OCI-LY1 (cell line): ENCODE measurements around the gene ADORA2A.

Source experiments
- H2AFZ ChIP-seq: fragments of 200-600 bp; sonication (generic), shearing (Covaris generic); 2 replicates; pipeline ENCODE4 v1.6.0; 2014; ENCODE audit warnings: antibody characterized with exemption, mild to moderate bottlenecking, low read length
- H3F3A ChIP-seq: fragments of 200-600 bp; sonication (generic), shearing (Covaris generic); 2 replicates; pipeline ENCODE4 v1.6.0; 2014; ENCODE audit warnings: mild to moderate bottlenecking, antibody characterized with exemption, low read length, moderate library complexity; ENCODE audit not compliant: insufficient read depth
- H3K27ac ChIP-seq: fragments of 200-600 bp; sonication (generic); 2 replicates; pipeline ENCODE4 v1.5.1; 2014; ENCODE audit warnings: low read length, mixed run types, mild to moderate bottlenecking, low read depth; ENCODE audit not compliant: poor library complexity, severe bottlenecking
- H3K27me3 ChIP-seq: fragments of 200-600 bp; sonication (generic); 2 replicates; pipeline ENCODE4 v1.6.0; 2014; ENCODE audit warnings: antibody characterized with exemption, mild to moderate bottlenecking, low read length, moderate library complexity; ENCODE audit not compliant: insufficient read depth
- H3K36me3 ChIP-seq: fragments of 200-600 bp; sonication (generic); 2 replicates; pipeline ENCODE4 v1.6.1; 2014; ENCODE audit warnings: mild to moderate bottlenecking, antibody characterized with exemption, low read length, moderate library complexity, mixed read lengths; ENCODE audit not compliant: insufficient read depth
- H3K4me1 ChIP-seq: fragments of 200-600 bp; sonication (generic); 2 replicates; pipeline ENCODE4 v1.5.1; 2014; ENCODE audit warnings: mild to moderate bottlenecking, low read length, moderate library complexity; ENCODE audit not compliant: insufficient read depth, severe bottlenecking
- H3K4me2 ChIP-seq: fragments of 200-600 bp; sonication (generic), shearing (Covaris generic); 2 replicates; pipeline ENCODE4 v1.6.1; 2014; ENCODE audit warnings: low read length
- H3K4me3 ChIP-seq: fragments of 200-600 bp; sonication (generic); 2 replicates; pipeline ENCODE4 v1.5.1; 2014; ENCODE audit warnings: low read length, low read depth, mild to moderate bottlenecking, mixed read lengths; ENCODE audit not compliant: poor library complexity, severe bottlenecking
- H3K79me2 ChIP-seq: fragments of 200-600 bp; shearing (Covaris generic); 2 replicates; pipeline ENCODE4 v1.6.1; 2016; ENCODE audit warnings: mixed run types, low read length, mixed read lengths; ENCODE audit not compliant: insufficient read depth
- H3K9ac ChIP-seq: fragments of 200-600 bp; sonication (generic), shearing (Covaris generic); 2 replicates; pipeline ENCODE4 v1.6.1; 2014; ENCODE audit warnings: mild to moderate bottlenecking, low read length, mixed read lengths
- H3K9me2 ChIP-seq: fragments of 200-600 bp; sonication (generic), shearing (Covaris generic); 2 replicates; pipeline ENCODE4 v1.6.1; 2014; ENCODE audit warnings: low read depth, mild to moderate bottlenecking, low read length, mixed read lengths
- H3K9me3 ChIP-seq: fragments of 200-600 bp; shearing (Covaris generic); 2 replicates; pipeline ENCODE4 v1.6.1; 2014; ENCODE audit warnings: low read length, mixed read lengths
- H4K20me1 ChIP-seq: fragments of 200-600 bp; sonication (generic), shearing (Covaris generic); 2 replicates; pipeline ENCODE4 v1.6.0; 2016; ENCODE audit warnings: mild to moderate bottlenecking, low read length; ENCODE audit not compliant: insufficient read depth
- EZH2 ChIP-seq: fragments of 200-600 bp; sonication (generic), shearing (Covaris generic); IDR thresholded peaks from 2 replicates; pipeline ENCODE4 v1.8.0; 2017; ENCODE audit warnings: borderline replicate concordance, mixed run types, mild to moderate bottlenecking, antibody characterized with exemption, low read length, moderate library complexity, mixed read lengths
- TF ChIP-seq, protein P1 (sequence below): fragments of 200-600 bp; sonication (generic), shearing (Covaris generic); IDR thresholded peaks from 2 replicates; pipeline ENCODE4 v1.5.1; 2017; ENCODE audit warnings: mild to moderate bottlenecking, antibody characterized with exemption, low read length, moderate library complexity, mixed read lengths

ADORA2A gene

GRCh38 chr22:24380905-24381230 lies 46.5 kb upstream of the ADORA2A start:
- no peak overlapping the region for H3K4me3 ChIP-seq
- no peaks in the 10 kb centered on the region for H3K4me1 ChIP-seq
- no peak overlapping the region for H3K27ac ChIP-seq
- no peaks in the 10 kb centered on the region for H3K79me2 ChIP-seq
- no peaks in the 10 kb centered on the region for H4K20me1 ChIP-seq
- no peaks in the 10 kb centered on the region for H3K9me3 ChIP-seq
- no peaks in the 10 kb centered on the region for H3K9me2 ChIP-seq
- no peak overlapping the region for H3K9ac ChIP-seq
- TF ChIP-seq EZH2: no peak
- TF ChIP-seq, protein P1, sequence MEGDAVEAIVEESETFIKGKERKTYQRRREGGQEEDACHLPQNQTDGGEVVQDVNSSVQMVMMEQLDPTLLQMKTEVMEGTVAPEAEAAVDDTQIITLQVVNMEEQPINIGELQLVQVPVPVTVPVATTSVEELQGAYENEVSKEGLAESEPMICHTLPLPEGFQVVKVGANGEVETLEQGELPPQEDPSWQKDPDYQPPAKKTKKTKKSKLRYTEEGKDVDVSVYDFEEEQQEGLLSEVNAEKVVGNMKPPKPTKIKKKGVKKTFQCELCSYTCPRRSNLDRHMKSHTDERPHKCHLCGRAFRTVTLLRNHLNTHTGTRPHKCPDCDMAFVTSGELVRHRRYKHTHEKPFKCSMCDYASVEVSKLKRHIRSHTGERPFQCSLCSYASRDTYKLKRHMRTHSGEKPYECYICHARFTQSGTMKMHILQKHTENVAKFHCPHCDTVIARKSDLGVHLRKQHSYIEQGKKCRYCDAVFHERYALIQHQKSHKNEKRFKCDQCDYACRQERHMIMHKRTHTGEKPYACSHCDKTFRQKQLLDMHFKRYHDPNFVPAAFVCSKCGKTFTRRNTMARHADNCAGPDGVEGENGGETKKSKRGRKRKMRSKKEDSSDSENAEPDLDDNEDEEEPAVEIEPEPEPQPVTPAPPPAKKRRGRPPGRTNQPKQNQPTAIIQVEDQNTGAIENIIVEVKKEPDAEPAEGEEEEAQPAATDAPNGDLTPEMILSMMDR: no peak
- H2AFZ ChIP-seq: no peak overlapping the region
- H3K27me3 ChIP-seq: no peaks in the 10 kb centered on the region
- no peak overlapping the region for H3K4me2 ChIP-seq
- H3K36me3 ChIP-seq: peaks cover 46% of the 10 kb centered on the region
- no peaks in the 10 kb centered on the region for H3F3A ChIP-seq

DNA sequence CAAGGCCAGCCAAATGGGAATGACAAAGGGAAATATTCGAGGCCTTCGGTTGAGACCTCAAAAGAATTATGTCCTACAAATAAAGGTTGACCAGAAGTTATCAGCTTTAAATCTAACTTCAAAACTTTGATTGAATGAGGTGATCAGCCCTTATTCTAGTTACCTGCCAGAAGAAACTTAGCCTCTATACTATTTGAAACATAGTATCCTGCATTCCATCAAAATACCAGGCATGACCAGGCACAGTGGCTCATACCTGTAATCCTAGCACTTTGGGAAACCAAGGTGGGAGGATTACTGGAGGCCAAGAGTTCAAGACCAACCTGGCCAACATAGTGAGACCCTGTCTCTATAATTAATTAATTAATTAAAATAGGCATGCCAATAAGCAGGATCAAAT lies 44.3 kb upstream of the ADORA2A start:
- H4K20me1 ChIP-seq: no peaks in the 10 kb centered on the region
- peaks cover 31% of the 10 kb centered on the region; the same call in 1 of the 2 replicates for H3K36me3 ChIP-seq

DNA sequence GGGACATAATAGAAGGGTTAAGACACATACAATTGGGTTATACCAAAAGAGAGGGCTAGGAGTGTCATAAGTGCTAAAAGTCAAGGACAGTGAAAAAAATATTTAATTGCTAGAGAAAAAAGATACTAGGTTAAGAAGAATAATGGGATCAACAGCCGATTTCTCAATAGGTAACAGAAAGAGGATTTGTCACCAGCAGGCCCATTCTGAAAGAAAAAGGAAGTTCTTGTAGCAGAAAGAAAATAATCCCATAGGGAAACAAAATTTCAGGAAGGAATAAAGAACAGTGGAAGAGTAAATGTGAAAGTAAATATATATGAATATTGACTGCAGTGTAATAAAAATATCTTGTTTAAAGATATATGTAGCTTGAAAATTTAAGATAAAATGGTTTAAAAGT lies 43.3 kb upstream of the ADORA2A start:
- Histone ChIP-seq H3K27me3 (no peaks in the 10 kb centered on the region), H3K36me3 (peaks cover 21% of the 10 kb centered on the region; the same call in 1 of the 2 replicates)

More for the DNA sequence above, 44.3 kb upstream of the ADORA2A start:
- Histone ChIP-seq H3K9ac (no peak overlapping the region), H3K9me2 (no peaks in the 10 kb centered on the region), H3K4me3 (no peak overlapping the region), H3F3A (no peaks in the 10 kb centered on the region), H3K79me2 (no peaks in the 10 kb centered on the region), H2AFZ (no peak overlapping the region), H3K4me1 (no peaks in the 10 kb centered on the region), H3K27ac (no peak overlapping the region), H3K27me3 (no peaks in the 10 kb centered on the region), H3K9me3 (no peaks in the 10 kb centered on the region), H3K4me2 (no peak overlapping the region)
- TF ChIP-seq, protein P1: no peak
- no peak for TF ChIP-seq EZH2

More for the DNA sequence above, 43.3 kb upstream of the ADORA2A start:
- Histone ChIP-seq H3K4me3 (no peak overlapping the region), H2AFZ (no peak overlapping the region), H4K20me1 (no peaks in the 10 kb centered on the region), H3K9ac (no peak overlapping the region), H3K79me2 (no peaks in the 10 kb centered on the region), H3K9me3 (no peaks in the 10 kb centered on the region), H3K9me2 (no peaks in the 10 kb centered on the region), H3K4me1 (no peaks in the 10 kb centered on the region), H3K4me2 (no peak overlapping the region), H3K27ac (no peak overlapping the region), H3F3A (no peaks in the 10 kb centered on the region)
- no peak for TF ChIP-seq EZH2
- TF ChIP-seq, protein P1: no peak
